ENCODE data around the gene SDS.

GRCh38 chr12:113416091-113416754 is 12.5 kb upstream of the SDS start:
- TF ChIP-seq EZH2 (IDR thresholded peaks at IDR 0.05; ENCODE audit: insufficient read depth, poor library complexity, severe bottlenecking) (no peak), EZH2phosphoT487 (IDR thresholded peaks at IDR 0.05; ENCODE audit: insufficient read depth, low read depth) (no peak)
